ENCODE measurements around the gene NSUN7.

DNA sequence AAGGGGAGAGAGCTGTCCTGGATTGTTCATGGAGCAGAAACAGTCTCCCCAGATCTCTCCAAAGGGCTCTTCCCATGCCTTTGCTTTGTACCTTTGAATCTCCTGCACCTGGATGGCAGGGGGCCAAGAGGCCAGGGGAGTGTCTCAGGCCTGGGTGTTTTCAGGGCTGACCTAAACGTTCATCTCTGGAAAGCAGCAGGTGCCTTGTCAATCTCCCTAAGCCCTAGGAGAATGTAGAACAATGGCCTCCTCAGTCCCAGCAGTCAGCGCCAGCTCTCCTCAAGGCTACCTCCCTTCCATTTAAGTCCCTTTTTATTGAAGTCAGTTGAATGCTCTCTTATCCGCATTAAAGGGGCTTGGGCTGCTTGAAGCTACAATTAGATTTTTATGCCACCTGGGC is 31.2 kb upstream of the NSUN7 start:
- TF ChIP-seq GATA3 (IDR thresholded peaks at IDR 0.05; ENCODE audit: low read depth, low read length) = no peak
- TF ChIP-seq GATA2 (IDR thresholded peaks at IDR 0.05; ENCODE audit: low read depth, low read length) = no peak
